ENCODE measurements around the gene SPATA13.

SPATA13 gene

DNA sequence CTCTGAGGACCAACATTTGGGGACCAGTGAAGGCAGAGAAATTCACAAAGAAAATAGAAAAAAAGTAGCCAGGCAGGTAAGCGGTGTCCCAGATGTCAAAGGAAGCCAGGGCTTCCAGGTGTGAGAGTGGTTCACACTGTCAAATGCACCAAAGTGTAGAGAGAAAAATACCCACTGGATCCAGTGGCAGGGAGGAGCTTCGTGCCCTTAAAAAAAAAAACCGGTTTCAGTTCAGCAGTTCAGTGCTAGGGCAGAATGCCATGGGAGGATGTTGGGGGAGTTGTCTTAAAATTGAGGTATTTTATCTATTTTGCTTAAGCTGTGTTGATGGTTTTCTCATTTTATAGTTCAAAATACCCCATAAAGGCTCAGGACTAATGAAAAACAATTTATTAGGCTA, 101.0 kb downstream of the SPATA13 start:
- Histone ChIP-seq H3K4me3 (ENCODE audit: insufficient read depth, low read length, poor library complexity, severe bottlenecking) (no peak overlapping the region), H3K27ac (ENCODE audit: low read depth, low read length) (no peak overlapping the region)
- no peak for TF ChIP-seq EZH2phosphoT487 (conservative IDR thresholded peaks at IDR 0.05; ENCODE audit: low read length)
- TF ChIP-seq, protein P1, sequence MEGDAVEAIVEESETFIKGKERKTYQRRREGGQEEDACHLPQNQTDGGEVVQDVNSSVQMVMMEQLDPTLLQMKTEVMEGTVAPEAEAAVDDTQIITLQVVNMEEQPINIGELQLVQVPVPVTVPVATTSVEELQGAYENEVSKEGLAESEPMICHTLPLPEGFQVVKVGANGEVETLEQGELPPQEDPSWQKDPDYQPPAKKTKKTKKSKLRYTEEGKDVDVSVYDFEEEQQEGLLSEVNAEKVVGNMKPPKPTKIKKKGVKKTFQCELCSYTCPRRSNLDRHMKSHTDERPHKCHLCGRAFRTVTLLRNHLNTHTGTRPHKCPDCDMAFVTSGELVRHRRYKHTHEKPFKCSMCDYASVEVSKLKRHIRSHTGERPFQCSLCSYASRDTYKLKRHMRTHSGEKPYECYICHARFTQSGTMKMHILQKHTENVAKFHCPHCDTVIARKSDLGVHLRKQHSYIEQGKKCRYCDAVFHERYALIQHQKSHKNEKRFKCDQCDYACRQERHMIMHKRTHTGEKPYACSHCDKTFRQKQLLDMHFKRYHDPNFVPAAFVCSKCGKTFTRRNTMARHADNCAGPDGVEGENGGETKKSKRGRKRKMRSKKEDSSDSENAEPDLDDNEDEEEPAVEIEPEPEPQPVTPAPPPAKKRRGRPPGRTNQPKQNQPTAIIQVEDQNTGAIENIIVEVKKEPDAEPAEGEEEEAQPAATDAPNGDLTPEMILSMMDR (IDR thresholded peaks at IDR 0.05; ENCODE audit: insufficient read depth, low read length, poor library complexity, severe bottlenecking) = no peak

DNA sequence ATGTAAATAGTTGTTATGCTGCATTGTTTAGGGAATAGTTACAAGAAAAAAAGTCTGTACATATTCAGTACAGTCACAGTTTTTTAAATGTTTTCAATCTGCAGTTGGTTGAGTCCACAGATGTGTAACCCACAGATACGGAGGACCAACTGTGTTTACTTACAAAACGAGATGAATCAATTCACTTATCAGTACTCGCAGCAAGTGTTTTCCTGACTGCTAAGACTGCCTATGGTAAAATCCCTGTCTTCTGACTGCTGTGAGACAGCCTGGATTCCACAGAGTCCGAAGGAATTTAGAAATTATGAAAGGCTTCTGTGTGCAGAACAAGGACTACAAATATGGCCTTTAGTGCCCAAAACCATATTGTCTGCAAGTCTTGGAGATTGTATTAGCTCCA, 103.1 kb downstream of the SPATA13 start:
- no peaks in the 10 kb centered on the region for H3K36me3 ChIP-seq (ENCODE audit: low read length)
- no peak overlapping the region for H3K27ac ChIP-seq (ENCODE audit: low read depth, low read length)
- TF ChIP-seq, protein P1 (IDR thresholded peaks at IDR 0.05; ENCODE audit: insufficient read depth, low read length, poor library complexity, severe bottlenecking) = no peak
- TF ChIP-seq EZH2phosphoT487 (conservative IDR thresholded peaks at IDR 0.05; ENCODE audit: low read length) = no peak
- H3K9me2 ChIP-seq (replicated peaks; ENCODE audit: insufficient read depth, low read length) = no peaks in the 10 kb centered on the region
- H3K4me3 ChIP-seq (ENCODE audit: insufficient read depth, low read length, poor library complexity, severe bottlenecking) = no peak overlapping the region
- H3K9ac ChIP-seq (ENCODE audit: low read length) = no peak overlapping the region
- H3K9me3 ChIP-seq (ENCODE audit: insufficient read depth, low read length) = no peaks in the 10 kb centered on the region
- H3K79me2 ChIP-seq (ENCODE audit: insufficient read depth, low read length) = no peaks in the 10 kb centered on the region
- H3K27me3 ChIP-seq (ENCODE audit: low read length) = no peaks in the 10 kb centered on the region
- no peak overlapping the region for H2AFZ ChIP-seq (ENCODE audit: low read depth, low read length, severe bottlenecking)
- H4K20me1 ChIP-seq (ENCODE audit: low read depth, low read length) = no peaks in the 10 kb centered on the region
- no peaks in the 10 kb centered on the region for H3F3A ChIP-seq (ENCODE audit: insufficient read depth)
- no peak overlapping the region for H3K4me2 ChIP-seq (ENCODE audit: low read depth, low read length, poor library complexity, severe bottlenecking)

More for the DNA sequence above, 101.0 kb downstream of the SPATA13 start:
- no peaks in the 10 kb centered on the region for H3F3A ChIP-seq (ENCODE audit: insufficient read depth)
- no peaks in the 10 kb centered on the region for H4K20me1 ChIP-seq (ENCODE audit: low read depth, low read length)
- H3K9ac ChIP-seq (ENCODE audit: low read length) = no peak overlapping the region
- no peaks in the 10 kb centered on the region for H3K36me3 ChIP-seq (ENCODE audit: low read length)
- no peaks in the 10 kb centered on the region for H3K9me3 ChIP-seq (ENCODE audit: insufficient read depth, low read length)
- no peaks in the 10 kb centered on the region for H3K79me2 ChIP-seq (ENCODE audit: insufficient read depth, low read length)
- H3K9me2 ChIP-seq (replicated peaks; ENCODE audit: insufficient read depth, low read length) = no peaks in the 10 kb centered on the region
- H3K4me2 ChIP-seq (ENCODE audit: low read depth, low read length, poor library complexity, severe bottlenecking) = no peak overlapping the region
- H2AFZ ChIP-seq (ENCODE audit: low read depth, low read length, severe bottlenecking) = no peak overlapping the region
- H3K27me3 ChIP-seq (ENCODE audit: low read length) = no peaks in the 10 kb centered on the region

DNA sequence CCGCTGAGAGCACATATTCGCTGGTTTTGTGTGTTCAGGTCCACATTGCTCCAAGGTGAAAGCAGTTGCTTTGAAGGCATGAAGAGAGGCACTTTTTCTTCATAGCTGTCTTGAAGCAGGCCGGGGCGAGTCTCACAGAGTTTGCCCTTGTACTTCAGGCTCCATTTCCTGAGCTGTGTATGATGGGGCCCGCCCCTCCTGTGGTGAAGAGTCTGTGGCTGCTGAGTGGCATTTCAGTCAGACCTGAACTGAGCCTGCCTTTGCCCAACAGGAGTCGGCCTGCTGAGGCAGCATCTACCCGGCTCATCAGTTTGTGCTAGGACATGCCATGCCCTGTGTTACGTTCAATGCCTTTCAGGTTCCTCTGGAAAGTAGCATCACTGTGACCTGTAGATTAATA, 104.5 kb downstream of the SPATA13 start:
- Histone ChIP-seq H3K4me2 (ENCODE audit: low read depth, low read length, poor library complexity, severe bottlenecking) (no peak overlapping the region), H3K27ac (ENCODE audit: low read depth, low read length) (no peak overlapping the region), H3K9ac (ENCODE audit: low read length) (no peak overlapping the region), H2AFZ (ENCODE audit: low read depth, low read length, severe bottlenecking) (no peak overlapping the region), H3F3A (ENCODE audit: insufficient read depth) (no peaks in the 10 kb centered on the region), H3K9me2 (replicated peaks; ENCODE audit: insufficient read depth, low read length) (no peaks in the 10 kb centered on the region), H3K9me3 (ENCODE audit: insufficient read depth, low read length) (no peaks in the 10 kb centered on the region), H3K79me2 (ENCODE audit: insufficient read depth, low read length) (no peaks in the 10 kb centered on the region), H3K4me3 (ENCODE audit: insufficient read depth, low read length, poor library complexity, severe bottlenecking) (no peak overlapping the region), H3K36me3 (ENCODE audit: low read length) (no peaks in the 10 kb centered on the region), H4K20me1 (ENCODE audit: low read depth, low read length) (no peaks in the 10 kb centered on the region), H3K27me3 (ENCODE audit: low read length) (no peaks in the 10 kb centered on the region)
- TF ChIP-seq, protein P1 (IDR thresholded peaks at IDR 0.05; ENCODE audit: insufficient read depth, low read length, poor library complexity, severe bottlenecking) = no peak
- TF ChIP-seq EZH2phosphoT487 (conservative IDR thresholded peaks at IDR 0.05; ENCODE audit: low read length) = no peak
